22Rv1 (cell line): ENCODE data around the gene ACKR3.

Experiments used
- H3K27ac ChIP-seq: fragments of 450-650 bp; 2 replicates; pipeline ENCODE4 v1.5.1; 2017
- ZFX ChIP-seq: fragments of 450-650 bp; IDR thresholded peaks from 2 replicates; pipeline ENCODE4 v1.6.1; 2017; ENCODE audit warnings: antibody characterized with exemption, borderline replicate concordance
- TF ChIP-seq, protein P1 (sequence below): fragments of 450-650 bp; IDR thresholded peaks from 2 replicates; pipeline ENCODE4 v1.5.1; 2017; ENCODE audit warnings: mild to moderate bottlenecking

The ACKR3 gene

DNA sequence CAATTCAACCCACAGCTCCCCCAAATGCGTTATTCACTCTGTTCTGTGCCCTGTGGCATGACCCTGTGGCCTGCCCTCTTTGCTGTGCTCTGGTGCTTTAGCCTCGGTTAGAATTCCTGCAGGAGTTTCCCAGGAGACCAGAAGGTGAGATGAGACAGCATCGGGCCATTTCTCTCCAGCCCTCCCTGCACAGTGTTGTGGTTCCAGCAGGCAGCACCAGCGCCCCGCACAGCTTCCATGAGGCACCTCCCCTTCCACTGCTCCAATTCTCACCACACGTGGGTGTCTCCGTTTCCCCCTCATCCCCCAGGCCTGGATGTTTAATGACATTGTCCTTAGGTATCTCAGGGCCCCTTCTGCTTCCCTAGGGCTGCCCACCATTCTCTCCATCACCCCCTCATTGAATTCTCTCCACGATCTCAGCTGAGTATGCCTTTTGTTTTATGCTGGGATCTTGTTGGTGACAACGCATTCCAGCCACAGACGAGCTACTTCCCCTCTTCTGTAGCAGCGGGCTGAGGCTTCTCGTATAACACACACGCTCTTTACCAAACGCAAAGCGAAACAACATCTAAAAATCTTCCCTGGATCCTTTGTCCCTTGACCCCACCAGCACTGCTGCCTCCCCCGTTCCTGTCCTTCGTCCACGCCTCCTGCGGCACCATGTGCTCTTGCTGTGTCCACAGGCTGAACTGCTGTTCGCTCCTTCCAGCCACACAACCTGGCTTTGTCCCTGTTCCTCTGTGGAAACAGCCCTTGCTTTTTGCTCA is 35.1 kb downstream of the ACKR3 start:
- no peak for TF ChIP-seq ZFX
- TF ChIP-seq, protein P1, sequence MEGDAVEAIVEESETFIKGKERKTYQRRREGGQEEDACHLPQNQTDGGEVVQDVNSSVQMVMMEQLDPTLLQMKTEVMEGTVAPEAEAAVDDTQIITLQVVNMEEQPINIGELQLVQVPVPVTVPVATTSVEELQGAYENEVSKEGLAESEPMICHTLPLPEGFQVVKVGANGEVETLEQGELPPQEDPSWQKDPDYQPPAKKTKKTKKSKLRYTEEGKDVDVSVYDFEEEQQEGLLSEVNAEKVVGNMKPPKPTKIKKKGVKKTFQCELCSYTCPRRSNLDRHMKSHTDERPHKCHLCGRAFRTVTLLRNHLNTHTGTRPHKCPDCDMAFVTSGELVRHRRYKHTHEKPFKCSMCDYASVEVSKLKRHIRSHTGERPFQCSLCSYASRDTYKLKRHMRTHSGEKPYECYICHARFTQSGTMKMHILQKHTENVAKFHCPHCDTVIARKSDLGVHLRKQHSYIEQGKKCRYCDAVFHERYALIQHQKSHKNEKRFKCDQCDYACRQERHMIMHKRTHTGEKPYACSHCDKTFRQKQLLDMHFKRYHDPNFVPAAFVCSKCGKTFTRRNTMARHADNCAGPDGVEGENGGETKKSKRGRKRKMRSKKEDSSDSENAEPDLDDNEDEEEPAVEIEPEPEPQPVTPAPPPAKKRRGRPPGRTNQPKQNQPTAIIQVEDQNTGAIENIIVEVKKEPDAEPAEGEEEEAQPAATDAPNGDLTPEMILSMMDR, result no peak
- H3K27ac ChIP-seq, result no peak overlapping the region

DNA sequence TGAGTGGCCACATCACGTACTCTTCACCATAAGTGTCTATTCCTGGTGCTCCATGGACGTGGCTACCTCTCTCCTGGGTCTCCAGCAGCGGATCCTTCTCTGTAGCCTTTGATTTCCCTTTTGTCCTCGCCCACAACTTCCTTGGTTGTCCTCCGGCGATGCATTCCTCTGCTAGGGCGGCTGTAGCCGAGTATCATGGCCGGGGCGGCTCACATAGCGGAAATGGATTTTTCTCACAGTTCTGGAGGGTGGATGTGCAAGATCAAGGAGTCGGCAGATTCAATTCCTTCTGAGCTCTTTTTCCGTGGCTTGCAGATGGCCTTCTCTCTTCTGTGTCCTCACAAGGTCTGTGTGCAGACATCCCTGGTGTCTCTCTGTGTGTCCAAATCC is 35.7 kb downstream of the ACKR3 start:
- TF ChIP-seq, protein P1, result no peak
- no peak for TF ChIP-seq ZFX
- no peak overlapping the region for H3K27ac ChIP-seq

DNA sequence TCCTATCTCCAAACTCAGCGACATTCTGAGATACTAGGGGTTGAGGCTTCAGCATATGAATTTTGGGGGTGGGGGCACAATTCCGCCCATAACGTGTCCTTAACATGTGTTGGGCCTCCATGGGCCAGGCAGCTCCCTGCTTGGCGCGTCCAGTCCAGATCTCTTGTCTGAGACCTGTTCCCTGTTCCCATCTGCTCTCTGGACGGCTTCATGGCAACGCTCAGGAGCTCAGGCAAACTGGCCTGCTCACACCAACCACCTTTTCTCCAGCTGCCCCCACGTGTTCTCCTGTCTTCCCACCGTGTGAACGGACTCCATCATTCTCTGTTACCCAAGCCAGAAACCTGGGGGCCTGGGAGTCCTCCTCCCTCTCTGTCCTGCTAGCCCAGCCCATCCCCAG is 36.4 kb downstream of the ACKR3 start:
- no peak overlapping the region for H3K27ac ChIP-seq
- TF ChIP-seq, protein P1, result no peak
- TF ChIP-seq ZFX, result no peak

DNA sequence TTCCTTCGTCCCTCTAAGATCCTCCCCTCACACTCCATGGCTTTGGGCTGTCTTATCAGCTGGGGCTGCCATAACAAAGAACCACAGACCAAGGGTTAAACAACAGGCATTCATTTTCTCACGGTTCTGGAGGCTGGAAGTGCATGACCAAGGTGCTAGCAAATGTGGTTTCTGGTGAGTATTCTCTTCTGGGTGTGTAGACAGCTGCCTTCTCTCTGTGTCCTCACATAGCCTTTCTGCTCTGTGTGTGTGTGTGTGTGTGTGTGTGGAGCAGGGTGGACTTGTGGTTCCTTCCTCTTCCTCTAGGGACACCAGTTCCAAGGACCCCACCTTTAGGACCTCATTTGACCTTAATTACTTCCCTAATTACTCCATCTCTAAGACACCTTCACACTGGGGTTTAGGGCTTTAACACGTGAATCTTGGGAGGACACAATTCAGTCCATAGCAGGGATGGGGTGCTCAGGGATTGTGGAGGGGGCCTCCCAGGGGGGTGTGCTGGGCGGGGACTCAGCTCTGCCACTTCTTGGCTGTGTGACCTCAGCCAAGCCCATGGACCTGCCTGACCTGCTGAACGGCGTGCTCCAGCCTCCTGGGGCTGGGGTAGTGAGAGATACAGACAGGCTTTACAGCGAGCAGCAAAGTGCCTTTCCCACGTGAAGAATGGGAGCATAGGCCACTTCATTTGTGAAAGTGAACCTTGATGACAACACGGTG is 38.0 kb downstream of the ACKR3 start:
- H3K27ac ChIP-seq, result no peak overlapping the region
- TF ChIP-seq ZFX, result no peak
- TF ChIP-seq, protein P1, result no peak

DNA sequence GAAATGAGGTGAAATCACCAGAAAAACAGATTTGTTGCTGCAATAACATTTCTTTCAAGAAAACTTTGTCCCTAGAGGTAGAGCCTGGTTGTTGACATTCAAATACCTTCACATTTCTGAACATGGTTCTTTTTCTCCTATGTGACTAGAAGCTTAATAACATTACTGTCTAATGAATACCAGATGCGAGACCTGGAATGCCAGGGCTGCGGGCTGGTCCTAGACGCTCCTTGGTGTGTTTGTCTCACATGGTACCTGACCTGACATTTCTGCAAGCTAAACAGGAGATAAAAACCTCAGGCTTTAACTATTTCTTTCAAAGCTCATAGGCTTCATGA is 38.5 kb downstream of the ACKR3 start:
- H3K27ac ChIP-seq, result no peak overlapping the region
- TF ChIP-seq ZFX, result no peak
- TF ChIP-seq, protein P1, result no peak

DNA sequence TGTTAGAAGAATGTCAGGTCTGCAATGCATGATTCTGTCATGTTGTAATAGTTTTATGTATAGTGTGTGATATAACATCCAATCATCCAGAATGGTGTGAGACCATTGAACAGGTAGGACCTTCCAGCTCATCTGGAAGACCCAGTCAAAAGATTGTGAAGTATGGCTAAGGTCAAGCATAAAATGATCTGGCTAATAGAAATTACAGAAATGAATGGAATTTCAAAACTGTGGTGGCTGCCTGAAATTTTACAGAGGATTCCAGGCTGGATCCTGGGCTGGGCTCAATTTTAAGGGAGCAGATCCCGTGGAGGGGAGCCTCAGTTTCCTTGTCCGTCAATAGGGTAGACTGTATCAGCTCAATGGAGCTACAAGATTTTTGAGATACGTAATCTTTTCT is 39.1 kb downstream of the ACKR3 start:
- TF ChIP-seq, protein P1, result no peak
- TF ChIP-seq ZFX, result no peak
- H3K27ac ChIP-seq, result no peak overlapping the region
